Measurements from ENCODE around the gene AMH.

The AMH gene

DNA sequence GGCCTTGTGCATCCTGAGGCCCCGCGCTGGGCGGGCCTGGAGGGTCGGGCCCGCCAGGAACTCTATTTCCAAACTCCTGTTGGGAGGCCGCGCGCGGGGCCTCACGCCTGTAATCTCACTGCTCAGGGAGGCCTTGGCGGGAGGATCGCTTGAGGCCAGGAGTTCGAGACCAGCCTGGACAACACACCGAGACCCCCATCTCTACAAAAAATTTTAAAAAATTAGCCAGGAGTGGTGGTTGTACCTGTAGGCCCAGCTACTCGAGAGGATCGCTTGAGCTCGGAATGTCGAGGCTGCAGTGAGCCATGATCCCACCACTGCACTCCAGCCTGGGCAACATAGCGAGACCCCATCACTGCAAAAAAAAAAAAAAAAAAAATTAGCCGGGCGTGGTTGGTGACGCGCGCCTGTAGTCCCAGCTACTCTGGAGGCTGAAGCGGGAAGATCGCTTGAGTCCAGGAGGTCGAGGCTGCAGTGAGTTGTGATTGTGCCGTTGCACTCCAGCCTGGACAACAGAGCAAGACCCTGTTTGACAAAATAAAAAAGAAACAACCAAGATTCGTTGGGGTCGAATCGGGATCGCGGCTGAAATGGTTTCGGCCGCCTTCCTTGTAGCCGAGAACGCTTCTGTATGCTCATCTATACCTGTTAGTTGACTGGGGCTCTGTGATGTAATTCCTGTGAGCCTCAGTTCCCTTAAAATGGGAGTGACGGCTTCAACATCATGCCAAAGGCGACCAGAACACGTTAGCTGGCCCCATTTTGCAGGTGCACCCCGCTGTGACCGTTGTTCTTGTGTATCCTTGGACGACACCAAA is 11.9 kb upstream of the AMH start:
- peak overlapping the region; percentile 95 for H3K27ac ChIP-seq (ENCODE audit: extremely low read depth, low read depth, low read length)
- no peaks in the 10 kb centered on the region for H3K9me3 ChIP-seq (ENCODE audit: control insufficient read depth, insufficient read depth, low read depth, low read length)
- POLR2A ChIA-PET, result interaction anchor here (0.5 to 2.5 kb wide), 3 partner anchors 12 to 81 kb away, joined by 3 to 14 read pairs (median 5); partner anchors contain the start of gene AMH
- H3K4me3 ChIP-seq (ENCODE audit: low read depth, low read length), result peak overlapping the region; percentile 84
- peaks cover 4% of the 10 kb centered on the region; the same call in 1 of the 2 replicates for H3K4me1 ChIP-seq (ENCODE audit: control insufficient read depth, insufficient read depth, low read length)
- CTCF ChIA-PET, result interaction anchor here (0.6 to 4.5 kb wide), 9 partner anchors 22 to 400 kb away, joined by 3 to 29 read pairs (median 3); no protein-coding TSS in a partner anchor
- H3K36me3 ChIP-seq (ENCODE audit: control insufficient read depth in 2 of 2, insufficient read depth in 1 of 2, low read length in 2 of 2), result peaks cover 4 to 51% of the 10 kb centered on the region in 2 experiments; a peak in 2 of 3 replicates
- TF ChIP-seq SETDB1 (IDR thresholded peaks at IDR 0.05; ENCODE audit: insufficient read length, low read length) (no peak), GLI2 (tag by site-specific recombination; IDR thresholded peaks at IDR 0.05; ENCODE audit: borderline replicate concordance, low read depth) (no peak), KLF9 (tag by site-specific recombination; IDR thresholded peaks at IDR 0.05; ENCODE audit: low read depth) (no peak), ZSCAN30 (tag by site-specific recombination; IDR thresholded peaks at IDR 0.05) (peak; percentile 1; the same call in 1 of the 2 replicates), ZNF184 (tag by site-specific recombination; IDR thresholded peaks at IDR 0.05) (0 out of 2 replicates have a peak, but pooled peaks have one; percentile 17), ZNF660 (tag by site-specific recombination; IDR thresholded peaks at IDR 0.05) (peak; percentile 57; the same call in 1 of the 2 replicates), ZNF473 (tag by site-specific recombination; IDR thresholded peaks at IDR 0.05) (no peak), ZNF404 (tag by site-specific recombination; IDR thresholded peaks at IDR 0.05) (no peak), ZNF292 (tag by site-specific recombination; IDR thresholded peaks at IDR 0.05; ENCODE audit: borderline replicate concordance, low read depth) (no peak), ZNF558 (tag by site-specific recombination; IDR thresholded peaks at IDR 0.05) (no peak), ZNF658 (tag by site-specific recombination; IDR thresholded peaks at IDR 0.05) (no peak), ZNF777 (tag by site-specific recombination; IDR thresholded peaks at IDR 0.05; ENCODE audit: borderline replicate concordance) (no peak), IKZF3 (tag by site-specific recombination; IDR thresholded peaks at IDR 0.05) (no peak), ZNF654 (tag by site-specific recombination; IDR thresholded peaks at IDR 0.05; ENCODE audit: low read depth) (no peak), GLIS2 (tag by site-specific recombination; IDR thresholded peaks at IDR 0.05) (0 out of 2 replicates have a peak, but pooled peaks have one; percentile 7), HOXD13 (CRISPR knock-in tag; IDR thresholded peaks at IDR 0.05; ENCODE audit: borderline replicate concordance) (no peak), PRDM1 (tag by site-specific recombination; IDR thresholded peaks at IDR 0.05) (no peak), SALL2 (tag by site-specific recombination; IDR thresholded peaks at IDR 0.05; ENCODE audit: borderline replicate concordance) (no peak), ZNF19 (tag by site-specific recombination; IDR thresholded peaks at IDR 0.05; ENCODE audit: low read depth) (no peak), KLF1 (tag by site-specific recombination; IDR thresholded peaks at IDR 0.05) (no peak)
- TF ChIP-seq, protein P1, sequence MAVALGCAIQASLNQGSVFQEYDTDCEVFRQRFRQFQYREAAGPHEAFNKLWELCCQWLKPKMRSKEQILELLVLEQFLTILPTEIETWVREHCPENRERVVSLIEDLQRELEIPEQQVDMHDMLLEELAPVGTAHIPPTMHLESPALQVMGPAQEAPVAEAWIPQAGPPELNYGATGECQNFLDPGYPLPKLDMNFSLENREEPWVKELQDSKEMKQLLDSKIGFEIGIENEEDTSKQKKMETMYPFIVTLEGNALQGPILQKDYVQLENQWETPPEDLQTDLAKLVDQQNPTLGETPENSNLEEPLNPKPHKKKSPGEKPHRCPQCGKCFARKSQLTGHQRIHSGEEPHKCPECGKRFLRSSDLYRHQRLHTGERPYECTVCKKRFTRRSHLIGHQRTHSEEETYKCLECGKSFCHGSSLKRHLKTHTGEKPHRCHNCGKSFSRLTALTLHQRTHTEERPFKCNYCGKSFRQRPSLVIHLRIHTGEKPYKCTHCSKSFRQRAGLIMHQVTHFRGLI (tag by site-specific recombination; IDR thresholded peaks at IDR 0.05), result 0 out of 2 replicates have a peak, but pooled peaks have one; percentile 46
- TF ChIP-seq, protein P2, sequence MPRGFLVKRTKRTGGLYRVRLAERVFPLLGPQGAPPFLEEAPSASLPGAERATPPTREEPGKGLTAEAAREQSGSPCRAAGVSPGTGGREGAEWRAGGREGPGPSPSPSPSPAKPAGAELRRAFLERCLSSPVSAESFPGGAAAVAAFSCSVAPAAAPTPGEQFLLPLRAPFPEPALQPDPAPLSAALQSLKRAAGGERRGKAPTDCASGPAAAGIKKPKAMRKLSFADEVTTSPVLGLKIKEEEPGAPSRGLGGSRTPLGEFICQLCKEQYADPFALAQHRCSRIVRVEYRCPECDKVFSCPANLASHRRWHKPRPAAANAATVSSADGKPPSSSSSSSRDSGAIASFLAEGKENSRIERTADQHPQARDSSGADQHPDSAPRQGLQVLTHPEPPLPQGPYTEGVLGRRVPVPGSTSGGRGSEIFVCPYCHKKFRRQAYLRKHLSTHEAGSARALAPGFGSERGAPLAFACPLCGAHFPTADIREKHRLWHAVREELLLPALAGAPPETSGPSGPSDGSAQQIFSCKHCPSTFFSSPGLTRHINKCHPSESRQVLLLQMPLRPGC (tag by site-specific recombination; IDR thresholded peaks at IDR 0.05), result no peak
- TF ChIP-seq, protein P3, sequence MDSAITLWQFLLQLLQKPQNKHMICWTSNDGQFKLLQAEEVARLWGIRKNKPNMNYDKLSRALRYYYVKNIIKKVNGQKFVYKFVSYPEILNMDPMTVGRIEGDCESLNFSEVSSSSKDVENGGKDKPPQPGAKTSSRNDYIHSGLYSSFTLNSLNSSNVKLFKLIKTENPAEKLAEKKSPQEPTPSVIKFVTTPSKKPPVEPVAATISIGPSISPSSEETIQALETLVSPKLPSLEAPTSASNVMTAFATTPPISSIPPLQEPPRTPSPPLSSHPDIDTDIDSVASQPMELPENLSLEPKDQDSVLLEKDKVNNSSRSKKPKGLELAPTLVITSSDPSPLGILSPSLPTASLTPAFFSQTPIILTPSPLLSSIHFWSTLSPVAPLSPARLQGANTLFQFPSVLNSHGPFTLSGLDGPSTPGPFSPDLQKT (IDR thresholded peaks at IDR 0.05; ENCODE audit: borderline replicate concordance, low read depth, low read length), result no peak
- TF ChIP-seq, protein P4, sequence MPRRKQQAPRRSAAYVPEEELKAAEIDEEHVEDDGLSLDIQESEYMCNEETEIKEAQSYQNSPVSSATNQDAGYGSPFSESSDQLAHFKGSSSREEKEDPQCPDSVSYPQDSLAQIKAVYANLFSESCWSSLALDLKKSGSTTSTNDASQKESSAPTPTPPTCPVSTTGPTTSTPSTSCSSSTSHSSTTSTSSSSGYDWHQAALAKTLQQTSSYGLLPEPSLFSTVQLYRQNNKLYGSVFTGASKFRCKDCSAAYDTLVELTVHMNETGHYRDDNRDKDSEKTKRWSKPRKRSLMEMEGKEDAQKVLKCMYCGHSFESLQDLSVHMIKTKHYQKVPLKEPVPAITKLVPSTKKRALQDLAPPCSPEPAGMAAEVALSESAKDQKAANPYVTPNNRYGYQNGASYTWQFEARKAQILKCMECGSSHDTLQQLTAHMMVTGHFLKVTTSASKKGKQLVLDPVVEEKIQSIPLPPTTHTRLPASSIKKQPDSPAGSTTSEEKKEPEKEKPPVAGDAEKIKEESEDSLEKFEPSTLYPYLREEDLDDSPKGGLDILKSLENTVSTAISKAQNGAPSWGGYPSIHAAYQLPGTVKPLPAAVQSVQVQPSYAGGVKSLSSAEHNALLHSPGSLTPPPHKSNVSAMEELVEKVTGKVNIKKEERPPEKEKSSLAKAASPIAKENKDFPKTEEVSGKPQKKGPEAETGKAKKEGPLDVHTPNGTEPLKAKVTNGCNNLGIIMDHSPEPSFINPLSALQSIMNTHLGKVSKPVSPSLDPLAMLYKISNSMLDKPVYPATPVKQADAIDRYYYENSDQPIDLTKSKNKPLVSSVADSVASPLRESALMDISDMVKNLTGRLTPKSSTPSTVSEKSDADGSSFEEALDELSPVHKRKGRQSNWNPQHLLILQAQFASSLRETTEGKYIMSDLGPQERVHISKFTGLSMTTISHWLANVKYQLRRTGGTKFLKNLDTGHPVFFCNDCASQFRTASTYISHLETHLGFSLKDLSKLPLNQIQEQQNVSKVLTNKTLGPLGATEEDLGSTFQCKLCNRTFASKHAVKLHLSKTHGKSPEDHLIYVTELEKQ (tag by site-specific recombination; IDR thresholded peaks at IDR 0.05; ENCODE audit: borderline replicate concordance), result no peak
- TF ChIP-seq, protein P5, sequence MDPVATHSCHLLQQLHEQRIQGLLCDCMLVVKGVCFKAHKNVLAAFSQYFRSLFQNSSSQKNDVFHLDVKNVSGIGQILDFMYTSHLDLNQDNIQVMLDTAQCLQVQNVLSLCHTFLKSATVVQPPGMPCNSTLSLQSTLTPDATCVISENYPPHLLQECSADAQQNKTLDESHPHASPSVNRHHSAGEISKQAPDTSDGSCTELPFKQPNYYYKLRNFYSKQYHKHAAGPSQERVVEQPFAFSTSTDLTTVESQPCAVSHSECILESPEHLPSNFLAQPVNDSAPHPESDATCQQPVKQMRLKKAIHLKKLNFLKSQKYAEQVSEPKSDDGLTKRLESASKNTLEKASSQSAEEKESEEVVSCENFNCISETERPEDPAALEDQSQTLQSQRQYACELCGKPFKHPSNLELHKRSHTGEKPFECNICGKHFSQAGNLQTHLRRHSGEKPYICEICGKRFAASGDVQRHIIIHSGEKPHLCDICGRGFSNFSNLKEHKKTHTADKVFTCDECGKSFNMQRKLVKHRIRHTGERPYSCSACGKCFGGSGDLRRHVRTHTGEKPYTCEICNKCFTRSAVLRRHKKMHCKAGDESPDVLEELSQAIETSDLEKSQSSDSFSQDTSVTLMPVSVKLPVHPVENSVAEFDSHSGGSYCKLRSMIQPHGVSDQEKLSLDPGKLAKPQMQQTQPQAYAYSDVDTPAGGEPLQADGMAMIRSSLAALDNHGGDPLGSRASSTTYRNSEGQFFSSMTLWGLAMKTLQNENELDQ (tag by site-specific recombination; IDR thresholded peaks at IDR 0.05; ENCODE audit: low read depth), result no peak
- TF ChIP-seq, protein P6, sequence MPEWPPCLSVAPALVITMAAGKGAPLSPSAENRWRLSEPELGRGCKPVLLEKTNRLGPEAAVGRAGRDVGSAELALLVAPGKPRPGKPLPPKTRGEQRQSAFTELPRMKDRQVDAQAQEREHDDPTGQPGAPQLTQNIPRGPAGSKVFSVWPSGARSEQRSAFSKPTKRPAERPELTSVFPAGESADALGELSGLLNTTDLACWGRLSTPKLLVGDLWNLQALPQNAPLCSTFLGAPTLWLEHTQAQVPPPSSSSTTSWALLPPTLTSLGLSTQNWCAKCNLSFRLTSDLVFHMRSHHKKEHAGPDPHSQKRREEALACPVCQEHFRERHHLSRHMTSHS (tag by site-specific recombination; IDR thresholded peaks at IDR 0.05), result no peak

Data from HEK293 (cell line).